Mucosa of stomach (tissue), 1 donor: ENCODE data around the gene TRABD2B.

ENCODE experiments used
- H3K27me3 ChIP-seq: one replicate; pipeline ENCODE4 v1.7.0; 2013; ENCODE audit warnings: mild to moderate bottlenecking, low read length; ENCODE audit not compliant: control insufficient read depth, insufficient read depth
- H3K36me3 ChIP-seq: one replicate; pipeline ENCODE4 v1.7.0; 2013; ENCODE audit warnings: low read length; ENCODE audit not compliant: control insufficient read depth, insufficient read depth
- H3K4me1 ChIP-seq: one replicate; pipeline ENCODE4 v1.7.0; 2013; ENCODE audit warnings: mild to moderate bottlenecking, low read length; ENCODE audit not compliant: control insufficient read depth, insufficient read depth
- H3K4me3 ChIP-seq: one replicate; pipeline ENCODE4 v1.7.0; 2013; ENCODE audit warnings: low read length
- H3K9ac ChIP-seq: one replicate; pipeline ENCODE4 v1.7.0; 2013; ENCODE audit warnings: mild to moderate bottlenecking, low read length, moderate library complexity
- H3K9me3 ChIP-seq: one replicate; pipeline ENCODE4 v1.7.0; 2013; ENCODE audit warnings: mild to moderate bottlenecking, low read length, moderate library complexity; ENCODE audit not compliant: control insufficient read depth
- donor health status: Pancreatic carcinoma.

TRABD2B gene

GRCh38 chr1:47953661-47954060 is 43.5 kb downstream of the TRABD2B start:
- Histone ChIP-seq H3K9ac (no peak overlapping the region), H3K4me3 (no peak overlapping the region), H3K4me1 (no peaks in the 10 kb centered on the region), H3K9me3 (no peaks in the 10 kb centered on the region), H3K36me3 (no peaks in the 10 kb centered on the region), H3K27me3 (no peaks in the 10 kb centered on the region)

DNA sequence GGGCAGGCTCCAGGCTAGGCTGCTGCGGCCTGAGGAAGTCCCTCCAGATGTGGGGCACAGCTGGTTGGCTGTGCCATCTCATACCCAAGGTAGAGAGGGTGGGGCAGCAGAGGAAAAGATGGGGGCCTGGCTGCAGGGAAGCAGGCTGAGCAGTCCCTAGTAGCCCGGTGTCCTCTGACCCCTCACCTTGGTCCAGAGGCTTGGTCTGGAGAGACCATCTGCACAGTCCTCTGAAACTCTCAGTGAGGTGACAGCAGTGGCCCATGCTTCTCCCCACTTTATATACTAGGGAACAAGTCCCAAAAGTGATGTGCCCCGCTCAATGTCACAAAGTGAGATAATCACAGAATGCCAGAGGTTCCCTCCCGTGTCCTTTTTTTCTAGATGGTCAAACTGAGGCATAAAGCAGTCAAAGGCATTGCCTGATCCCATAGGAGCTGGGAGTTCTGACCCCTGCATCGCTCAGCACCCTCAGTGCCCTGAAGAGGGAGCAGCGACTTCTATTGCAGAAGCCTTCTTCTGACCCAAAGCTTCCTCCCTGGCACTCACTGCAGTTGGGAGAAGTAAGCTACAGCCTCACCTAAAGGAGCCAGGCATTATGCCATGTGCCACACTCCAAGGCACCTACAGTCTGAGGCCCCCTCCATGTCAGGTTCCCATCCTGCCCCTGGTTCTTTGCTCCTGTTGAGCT is 45.5 kb downstream of the TRABD2B start:
- Histone ChIP-seq H3K9ac (no peak overlapping the region), H3K27me3 (no peaks in the 10 kb centered on the region), H3K36me3 (no peaks in the 10 kb centered on the region), H3K9me3 (no peaks in the 10 kb centered on the region), H3K4me1 (peaks cover 4% of the 10 kb centered on the region), H3K4me3 (no peak overlapping the region)

GRCh38 chr1:47951026-47951425 is 46.2 kb downstream of the TRABD2B start:
- Histone ChIP-seq H3K9ac (no peak overlapping the region), H3K4me3 (no peak overlapping the region), H3K4me1 (peaks cover 4% of the 10 kb centered on the region), H3K9me3 (no peaks in the 10 kb centered on the region), H3K36me3 (no peaks in the 10 kb centered on the region), H3K27me3 (no peaks in the 10 kb centered on the region)

DNA sequence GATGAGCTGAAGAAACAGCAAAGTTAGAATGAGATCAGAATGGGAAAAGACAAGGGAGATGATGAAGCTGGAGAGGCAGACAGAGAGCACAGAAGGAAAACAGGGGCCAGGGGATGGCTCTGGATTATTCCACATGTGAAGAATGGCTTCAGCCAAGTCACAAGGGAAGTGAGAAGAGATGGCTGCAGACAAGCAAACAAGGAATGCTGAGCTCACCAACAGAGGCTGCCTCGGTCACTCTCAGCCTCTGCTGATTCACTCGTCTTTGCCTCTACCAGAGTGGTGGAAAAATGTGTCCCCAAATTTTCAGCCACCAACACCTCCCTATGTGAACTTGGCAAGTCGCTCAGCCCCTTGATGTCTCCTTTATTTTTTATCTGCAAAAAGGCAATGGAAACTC is 46.7 kb downstream of the TRABD2B start:
- H3K4me3 ChIP-seq = no peak overlapping the region
- no peak overlapping the region for H3K9ac ChIP-seq
- no peaks in the 10 kb centered on the region for H3K36me3 ChIP-seq
- H3K4me1 ChIP-seq = peaks cover 4% of the 10 kb centered on the region
- no peaks in the 10 kb centered on the region for H3K27me3 ChIP-seq
- no peaks in the 10 kb centered on the region for H3K9me3 ChIP-seq

- Histone ChIP-seq H3K9me3 (no peaks in the 10 kb centered on the region), H3K4me1 (peaks cover 10% of the 10 kb centered on the region), H3K4me3 (no peak overlapping the region), H3K27me3 (no peaks in the 10 kb centered on the region), H3K9ac (no peak overlapping the region), H3K36me3 (no peaks in the 10 kb centered on the region)
These were observed 49.1 kb downstream of the TRABD2B start for GRCh38 chr1:47948126-47948525.

DNA sequence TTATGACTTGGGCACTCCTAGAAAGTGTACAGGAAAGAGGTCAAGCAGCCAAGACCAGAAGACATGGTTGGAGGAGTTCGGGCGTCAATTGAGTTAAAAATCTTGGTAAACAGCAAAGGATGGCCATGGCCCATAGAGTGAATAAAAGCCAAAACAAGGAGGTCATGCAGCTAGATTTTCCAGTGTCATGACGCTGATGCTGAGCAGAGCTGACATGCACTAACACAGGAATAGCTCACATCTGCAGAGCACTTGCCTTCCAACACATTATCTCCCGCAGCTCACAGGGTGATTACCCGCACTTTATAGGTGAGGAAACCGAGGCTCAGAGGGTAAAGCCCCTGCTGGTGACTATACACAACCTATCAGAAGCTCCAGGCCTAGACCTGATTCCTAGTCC is 49.7 kb downstream of the TRABD2B start:
- Histone ChIP-seq H3K27me3 (no peaks in the 10 kb centered on the region), H3K36me3 (no peaks in the 10 kb centered on the region), H3K4me3 (no peak overlapping the region), H3K9ac (no peak overlapping the region), H3K4me1 (peaks cover 16% of the 10 kb centered on the region), H3K9me3 (no peaks in the 10 kb centered on the region)

- Histone ChIP-seq H3K4me3 (no peak overlapping the region), H3K36me3 (no peaks in the 10 kb centered on the region), H3K27me3 (no peaks in the 10 kb centered on the region), H3K4me1 (peaks cover 39% of the 10 kb centered on the region), H3K9ac (no peak overlapping the region), H3K9me3 (no peaks in the 10 kb centered on the region)
These were observed 52.6 kb downstream of the TRABD2B start for GRCh38 chr1:47944561-47944960.

- Histone ChIP-seq H3K9me3 (no peaks in the 10 kb centered on the region), H3K9ac (no peak overlapping the region), H3K36me3 (no peaks in the 10 kb centered on the region), H3K4me3 (no peak overlapping the region), H3K4me1 (peaks cover 35% of the 10 kb centered on the region), H3K27me3 (no peaks in the 10 kb centered on the region)
These were observed 55.0 kb downstream of the TRABD2B start for GRCh38 chr1:47942240-47942629.

- Histone ChIP-seq H3K27me3 (no peaks in the 10 kb centered on the region), H3K9me3 (no peaks in the 10 kb centered on the region), H3K9ac (no peak overlapping the region), H3K36me3 (no peaks in the 10 kb centered on the region), H3K4me1 (peaks cover 35% of the 10 kb centered on the region), H3K4me3 (no peak overlapping the region)
These were observed 55.5 kb downstream of the TRABD2B start for GRCh38 chr1:47941609-47942239.

DNA sequence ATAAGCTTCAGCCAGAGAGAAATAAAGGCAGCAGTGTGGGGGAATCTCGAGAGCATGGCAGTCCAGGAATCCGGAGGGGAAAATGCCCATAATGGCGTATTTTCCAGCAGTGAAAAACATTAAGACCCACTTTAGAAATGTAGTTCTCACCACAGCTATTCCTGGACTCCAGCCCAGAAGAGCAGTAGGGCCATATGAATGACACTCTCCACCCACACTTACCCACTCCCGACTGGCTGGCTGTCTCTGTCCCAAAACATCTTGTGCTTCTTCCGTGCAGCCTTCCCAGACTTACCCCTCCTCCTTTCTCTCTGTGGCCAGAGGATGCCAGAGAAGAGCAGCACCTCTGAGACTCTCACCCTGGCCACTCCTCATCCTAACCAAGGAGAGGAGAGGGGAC is 56.4 kb downstream of the TRABD2B start:
- Histone ChIP-seq H3K36me3 (no peaks in the 10 kb centered on the region), H3K4me1 (peaks cover 35% of the 10 kb centered on the region), H3K27me3 (no peaks in the 10 kb centered on the region), H3K9me3 (no peaks in the 10 kb centered on the region), H3K9ac (no peak overlapping the region), H3K4me3 (no peak overlapping the region)

DNA sequence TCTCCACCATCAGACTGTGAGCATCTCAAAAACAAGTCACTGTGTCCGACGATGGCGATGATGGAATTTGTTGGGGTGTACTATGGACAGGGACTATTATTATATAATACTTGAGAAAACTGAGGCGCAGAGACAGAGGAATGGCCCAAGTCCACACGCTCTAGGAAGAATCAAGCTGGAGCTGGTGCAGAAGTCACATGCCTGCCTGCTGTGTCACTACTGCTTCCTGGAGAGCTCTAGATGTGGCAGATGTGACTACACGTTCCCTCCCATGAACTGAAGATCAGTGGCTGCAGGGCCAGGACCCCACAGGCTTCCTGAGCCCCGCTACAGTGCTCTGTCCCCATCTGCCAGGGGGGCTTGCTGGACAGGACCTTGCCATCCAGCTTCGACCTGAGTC is 56.9 kb downstream of the TRABD2B start:
- no peak overlapping the region for H3K4me3 ChIP-seq
- H3K27me3 ChIP-seq = no peaks in the 10 kb centered on the region
- H3K4me1 ChIP-seq = peaks cover 35% of the 10 kb centered on the region
- no peaks in the 10 kb centered on the region for H3K9me3 ChIP-seq
- no peaks in the 10 kb centered on the region for H3K36me3 ChIP-seq
- H3K9ac ChIP-seq = no peak overlapping the region

DNA sequence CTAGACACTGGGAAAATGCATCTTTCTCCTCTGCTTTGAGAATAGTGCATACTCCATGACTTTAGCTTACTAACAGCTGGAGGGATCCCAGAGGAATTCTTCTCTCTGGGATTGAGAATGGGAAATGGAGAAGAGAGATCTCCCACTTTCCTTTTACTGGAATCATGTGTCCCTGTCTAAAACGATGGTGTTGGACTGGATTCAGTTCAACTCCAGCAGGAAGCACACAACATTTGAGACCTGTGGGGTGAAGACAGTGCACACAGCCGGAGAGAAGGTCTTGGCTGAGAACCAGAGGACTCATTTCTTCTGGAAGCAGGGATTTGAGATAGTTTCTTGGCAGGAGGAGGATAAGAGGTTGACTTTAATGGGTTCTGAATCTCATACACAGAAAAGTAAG is 58.7 kb downstream of the TRABD2B start:
- peaks cover 39% of the 10 kb centered on the region for H3K4me1 ChIP-seq
- no peak overlapping the region for H3K9ac ChIP-seq
- no peaks in the 10 kb centered on the region for H3K9me3 ChIP-seq
- H3K36me3 ChIP-seq = no peaks in the 10 kb centered on the region
- H3K27me3 ChIP-seq = no peaks in the 10 kb centered on the region
- H3K4me3 ChIP-seq = no peak overlapping the region
